ENCODE data around the gene METTL26. TPM values are rescaled to one million over a fixed set of nuclear protein-coding genes. Genes with fewer than 3 reads are reported as not detected.

Gene METTL26
- total and polyA plus RNA-seq, 9 of the 15 experiments (the other 6 are each of a cell fraction or from before 2014, with no cell fraction given) = 7.3 to 262 (median 80.9) TPM

- TF ChIP-seq NCOA2 (IDR thresholded peaks at IDR 0.05; ENCODE audit: partially characterized antibody in 2 of 2) = no peak
- TF ChIP-seq PCBP1 (IDR thresholded peaks at IDR 0.05; ENCODE audit: low read depth, low read length, poor library complexity, severe bottlenecking) = peak; percentile 68
- TF ChIP-seq ZNF232 (CRISPR knock-in tag; IDR thresholded peaks at IDR 0.05) = 0 out of 2 replicates have a peak, but pooled peaks have one; percentile 43
- TF ChIP-seq ZNF3 (CRISPR knock-in tag; IDR thresholded peaks at IDR 0.05) = no peak
- TF ChIP-seq CHD4 (IDR thresholded peaks at IDR 0.05; ENCODE audit: insufficient read depth, insufficient replicate concordance, low read depth, low read length, poor library complexity, severe bottlenecking) = no peak
- TF ChIP-seq ZNF316 (IDR thresholded peaks at IDR 0.05) = no peak
- peak; percentile 65 for TF ChIP-seq EP300 (IDR thresholded peaks at IDR 0.05; ENCODE audit: low read length)
- TF ChIP-seq ZNF77 (CRISPR knock-in tag; IDR thresholded peaks at IDR 0.05) = no peak
- no peak for TF ChIP-seq ARNT (IDR thresholded peaks at IDR 0.05)
- TF ChIP-seq GTF3C2 (IDR thresholded peaks at IDR 0.05; ENCODE audit: borderline replicate concordance, extremely low read depth, insufficient read length) = no peak
- no peak for TF ChIP-seq DNMT1 (IDR thresholded peaks at IDR 0.05)
- peak; percentile 71; the same call in 1 of the 2 replicates for TF ChIP-seq POLR2AphosphoS5 (IDR thresholded peaks at IDR 0.05; ENCODE audit: control insufficient read depth, insufficient read depth, low read depth, low read length)
- no peak for TF ChIP-seq ARID1B (IDR thresholded peaks at IDR 0.05)
- no peak for TF ChIP-seq ZNF212 (CRISPR knock-in tag; IDR thresholded peaks at IDR 0.05)
- peak; percentile 61 to 96 (median 84); a peak in 5 of 6 replicates for TF ChIP-seq ZBTB11 (CRISPR knock-in tag; IDR thresholded peaks at IDR 0.05)
- TF ChIP-seq ZNF644 (tag; IDR thresholded peaks at IDR 0.05; ENCODE audit: low read depth) = no peak
- TF ChIP-seq SNIP1 (IDR thresholded peaks at IDR 0.05; ENCODE audit: low read depth) = no peak
- TF ChIP-seq ZNF324 (CRISPR knock-in tag; IDR thresholded peaks at IDR 0.05) = no peak
- TF ChIP-seq ILF3 (IDR thresholded peaks at IDR 0.05; ENCODE audit: borderline replicate concordance) = no peak; the same call in 1 of the 2 replicates
- peak; percentile 100 for TF ChIP-seq RB1 (IDR thresholded peaks at IDR 0.05; ENCODE audit: low read depth)
- TF ChIP-seq ZFP30 (CRISPR knock-in tag; IDR thresholded peaks at IDR 0.05; ENCODE audit: borderline replicate concordance) = no peak
- TF ChIP-seq ETV5 (CRISPR knock-in tag; IDR thresholded peaks at IDR 0.05; ENCODE audit: low read depth) = peak; percentile 94
These were observed 31.8 kb upstream of the METTL26 start, which contains the start of gene RHOT2 (continued) for GRCh38 chr16:667780-668518.
